ENCODE measurements around the gene ZNF367. TPM values are rescaled to one million over a fixed set of nuclear protein-coding genes. Genes with fewer than 3 reads are reported as not detected.

ZNF367 gene
- total and polyA plus RNA-seq, 2 of the 4 experiments (the other 2 are of a cell fraction), result 1.1 to 2.7 TPM

DNA sequence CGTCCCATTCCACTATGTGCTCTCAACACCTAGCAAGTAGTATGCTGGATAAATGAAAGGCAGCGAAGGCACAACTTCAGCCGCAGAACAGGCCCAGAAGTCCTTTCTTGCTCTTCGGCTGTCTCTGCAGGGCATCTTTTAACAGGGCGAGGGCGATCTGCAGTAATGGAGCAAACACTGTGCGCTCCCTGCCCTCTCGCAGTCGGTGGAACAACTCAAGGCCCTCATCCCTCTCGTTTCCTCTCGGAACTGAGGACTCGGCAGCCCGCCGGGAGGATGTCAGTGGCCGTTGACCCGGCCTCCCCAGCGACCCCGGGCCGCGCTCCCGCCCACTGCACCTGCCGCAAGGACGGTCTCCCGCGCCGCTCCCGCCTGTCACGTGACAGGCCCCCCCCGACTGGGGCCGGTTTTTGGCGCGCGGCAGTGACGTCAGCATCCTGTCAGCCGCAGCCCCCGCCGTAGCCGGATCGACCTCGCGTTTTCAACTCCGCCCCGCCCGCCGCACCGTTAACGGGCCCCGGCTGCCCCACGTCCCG is 1.1 kb downstream of the ZNF367 start:
- CTCF ChIA-PET, result no interaction called here
- 0 out of 2 replicates have a peak overlapping the region, but pooled peaks have one; percentile 1 for H3K4ac ChIP-seq (ENCODE audit: low read depth, low read length)
- H2AK5ac ChIP-seq (ENCODE audit: low read depth, low read length), result no peak overlapping the region
- dilution Hi-C loops (cut with HindIII; ENCODE audit: low sequenced_read_pairs, unreplicated experiment), result no loop called here
- H3K18ac ChIP-seq (ENCODE audit: low read depth, low read length), result no peak overlapping the region
- peak overlapping the region; percentile 57; the same call in 1 of the 2 replicates for H4K5ac ChIP-seq (ENCODE audit: low read depth, low read length)
- peak overlapping the region; percentile 79 for H2AK9ac ChIP-seq (replicated peaks; ENCODE audit: low read depth, low read length, poor library complexity)
- POLR2A ChIA-PET (ENCODE audit: unreplicated experiment), result no interaction called here
- H4K91ac ChIP-seq (ENCODE audit: insufficient read depth, low read depth, low read length), result no peak overlapping the region
- peak overlapping the region; percentile 33 for H3K27ac ChIP-seq (ENCODE audit: insufficient read depth, low read length)
- no TSS peak for BruUV-seq (replicated peaks)
- peak overlapping the region; percentile 97 for H2AFZ ChIP-seq (replicated peaks; ENCODE audit: low read length, poor library complexity)
- no peak overlapping the region for H2BK5ac ChIP-seq (ENCODE audit: low read depth, low read length, poor library complexity, severe bottlenecking)
- H2BK20ac ChIP-seq (ENCODE audit: low read depth, low read length), result no peak overlapping the region
- H3K36me3 ChIP-seq (ENCODE audit: control insufficient read depth, insufficient read depth, low read length), result no peaks in the 10 kb centered on the region
- intact Hi-C loops (cut with micrococcal nuclease), result loop anchor here (2.0 to 5.0 kb wide), 5 partner anchors 35 to 196 kb away; partner anchors contain the start of gene SLC35D2
- peak overlapping the region; percentile 83 for H3K9ac ChIP-seq (ENCODE audit: low read depth, low read length)
- H3K9me1 ChIP-seq (ENCODE audit: insufficient read depth, low read length), result peaks cover 3% of the 10 kb centered on the region; the same call in 1 of the 2 replicates
- peak overlapping the region; percentile 3; the same call in 1 of the 2 replicates for H3K23ac ChIP-seq (ENCODE audit: low read depth, low read length)
- H2BK15ac ChIP-seq (ENCODE audit: low read depth, low read length), result no peak overlapping the region
- H2BK120ac ChIP-seq (ENCODE audit: low read depth, low read length), result no peak overlapping the region
- H3K4me3 ChIP-seq (ENCODE audit: insufficient read depth, low read depth, low read length), result peak overlapping the region; percentile 80
- peaks cover 7% of the 10 kb centered on the region for H3K4me1 ChIP-seq (ENCODE audit: control insufficient read depth, insufficient read depth, low read length)
- H3K27me3 ChIP-seq (ENCODE audit: control insufficient read depth, insufficient read depth, low read length), result no peaks in the 10 kb centered on the region
- peak overlapping the region; percentile 99 for H3K4me2 ChIP-seq (ENCODE audit: low read depth, low read length)
- ATAC-seq (ENCODE audit: low read depth) (peak; percentile 3; the same call in 1 of the 2 replicates), DNase-seq (peak; percentile 72)
- no peaks in the 10 kb centered on the region; the same call in 1 of the 2 replicates for H4K20me1 ChIP-seq (ENCODE audit: insufficient read depth, low read length)
- peaks cover 13 to 17% of the 10 kb centered on the region in 2 experiments for H3K79me1 ChIP-seq (ENCODE audit: low read depth in 1 of 2, low read length in 2 of 2)
- H3K56ac ChIP-seq (ENCODE audit: extremely low read depth, insufficient read depth, low read length), result no peak overlapping the region
- WGBS, 2 experiments (ENCODE audit: extremely low coverage in 2 of 2, insufficient read length in 1 of 2), result 0% methylated on average over 22 of the region's 50 CpGs; no CpG with 5 or more reads in 1 of the 2 experiments
- no peaks in the 10 kb centered on the region for H3K9me3 ChIP-seq (ENCODE audit: control insufficient read depth, insufficient read depth, low read length)
- H4K8ac ChIP-seq (ENCODE audit: low read depth in 2 of 2, low read length in 2 of 2), result peak overlapping the region; percentile 70 to 93
- H3K14ac ChIP-seq (replicated peaks; ENCODE audit: low read depth, low read length), result peak overlapping the region; percentile 10; the same call in 1 of the 2 replicates
- no peak for TF ChIP-seq SMC3 (IDR thresholded peaks at IDR 0.05; ENCODE audit: low read depth, low read length)
- TF ChIP-seq, protein P1, sequence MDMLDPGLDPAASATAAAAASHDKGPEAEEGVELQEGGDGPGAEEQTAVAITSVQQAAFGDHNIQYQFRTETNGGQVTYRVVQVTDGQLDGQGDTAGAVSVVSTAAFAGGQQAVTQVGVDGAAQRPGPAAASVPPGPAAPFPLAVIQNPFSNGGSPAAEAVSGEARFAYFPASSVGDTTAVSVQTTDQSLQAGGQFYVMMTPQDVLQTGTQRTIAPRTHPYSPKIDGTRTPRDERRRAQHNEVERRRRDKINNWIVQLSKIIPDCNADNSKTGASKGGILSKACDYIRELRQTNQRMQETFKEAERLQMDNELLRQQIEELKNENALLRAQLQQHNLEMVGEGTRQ (IDR thresholded peaks at IDR 0.05; ENCODE audit: low read depth, low read length), result peak; percentile 96
- peak; percentile 82 for TF ChIP-seq RCOR1 (IDR thresholded peaks at IDR 0.05; ENCODE audit: insufficient replicate concordance, low read length)
- TF ChIP-seq MAZ (IDR thresholded peaks at IDR 0.05; ENCODE audit: borderline replicate concordance, low read depth, low read length), result peak; percentile 97
- peak; percentile 74 for TF ChIP-seq BHLHE40 (IDR thresholded peaks at IDR 0.05; ENCODE audit: low read depth, low read length)
- peak; percentile 38; the same call in 1 of the 2 replicates for TF ChIP-seq MXI1 (IDR thresholded peaks at IDR 0.05; ENCODE audit: borderline replicate concordance, low read depth, low read length)
- TF ChIP-seq FOS (IDR thresholded peaks at IDR 0.05; ENCODE audit: low read depth, low read length), result no peak
- in situ Hi-C loops (cut with MboI; ENCODE audit: low sequenced_read_pairs), result loop anchor here (10.0 kb wide), 1 partner anchor 238 kb away; the partner anchor contains the start of gene PRXL2C

All from IMR-90 (cell line).